Lower lobe of right lung (tissue), 2 donors: ENCODE measurements around the gene PLXNA4. TPM values are rescaled to one million over a fixed set of nuclear protein-coding genes. Genes with fewer than 3 reads are reported as not detected.

Experiments used
- ATAC-seq, 2 donors: fragments of 200-7000 bp; cut with Tn5 transposase; one replicate each; pipeline ENCODE4 v1.9.1; 2020 to 2022; ENCODE audit warnings: mild to moderate bottlenecking in 2 of 2, moderate library complexity in 2 of 2
- DNase-seq: peaks from one replicate; pipeline ENCODE4 v3.0.0-alpha.2; 2020
- H3K27ac ChIP-seq: fragments of 200-600 bp; one replicate; pipeline ENCODE4 v1.8.0; 2022
- H3K27me3 ChIP-seq: fragments of 200-600 bp; one replicate; pipeline ENCODE4 v1.8.0; 2022; ENCODE audit warnings: low read depth
- H3K36me3 ChIP-seq: fragments of 200-600 bp; one replicate; pipeline ENCODE4 v1.8.0; 2022; ENCODE audit warnings: mild to moderate bottlenecking
- H3K4me1 ChIP-seq: fragments of 200-600 bp; one replicate; pipeline ENCODE4 v1.8.0; 2022
- H3K4me3 ChIP-seq: fragments of 200-600 bp; one replicate; pipeline ENCODE4 v1.8.0; 2022; ENCODE audit warnings: mild to moderate bottlenecking
- H3K9me3 ChIP-seq: fragments of 200-600 bp; one replicate; pipeline ENCODE4 v1.8.0; 2022
- CTCF ChIP-seq: fragments of 200-600 bp; IDR thresholded peaks from one replicate; pipeline ENCODE4 v1.8.0; 2022; ENCODE audit warnings: antibody characterized with exemption, mild to moderate bottlenecking
- intact Hi-C: fragments of 100-400 bp; cut with DNase I; formaldehyde crosslinking; loops from one replicate; pipeline ENCODE4 v1.11.0; 2022
- total RNA-seq: library from RNA; stranded (reverse); fragmentation: NEBNext Ultra II Directional; extraction: Animal tissue kit (Norgen Biotek cat#: 25700); gene quantifications from one replicate; pipeline ENCODE4 v1.2.1, GENCODE V29; 2021
- donor health status: DM: no; HTN: yes; CAD: no; lungs with severe emphysema.

Gene PLXNA4
- total RNA-seq, 1 donor from 2014 or later: 4.3 TPM

GRCh38 chr7:132105096-132105495 is 471.2 kb downstream of the PLXNA4 start:
- Histone ChIP-seq H3K27ac (no peak overlapping the region), H3K9me3 (no peaks in the 10 kb centered on the region), H3K4me3 (no peak overlapping the region), H3K4me1 (no peaks in the 10 kb centered on the region), H3K36me3 (no peaks in the 10 kb centered on the region), H3K27me3 (peaks cover 6% of the 10 kb centered on the region)
- DNase-seq (no peak), ATAC-seq (no peak)
- intact Hi-C loops: no loop called here
- TF ChIP-seq CTCF: no peak

DNA sequence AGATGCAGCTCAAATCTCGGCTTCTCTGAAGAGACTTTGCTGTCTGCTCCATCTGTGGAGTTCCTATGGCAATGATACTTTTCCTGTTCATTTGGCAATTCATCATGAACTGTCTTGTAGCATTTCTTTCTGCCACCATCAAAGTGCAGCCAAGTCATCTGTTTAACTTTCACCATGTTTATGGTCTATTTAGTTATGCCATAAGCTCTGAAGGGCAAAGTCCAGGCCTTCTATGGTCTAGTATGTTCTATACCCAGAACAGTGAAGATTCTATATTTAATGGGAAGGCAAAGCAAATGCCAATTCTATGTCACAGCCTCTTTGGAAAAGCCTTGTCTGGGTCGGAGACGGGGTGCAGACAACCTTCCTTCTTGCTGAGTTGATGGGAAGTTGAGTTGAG is 472.6 kb downstream of the PLXNA4 start:
- no peak for TF ChIP-seq CTCF
- Histone ChIP-seq H3K36me3 (no peaks in the 10 kb centered on the region), H3K27ac (no peak overlapping the region), H3K4me3 (no peak overlapping the region), H3K9me3 (no peaks in the 10 kb centered on the region), H3K4me1 (no peaks in the 10 kb centered on the region), H3K27me3 (peaks cover 6% of the 10 kb centered on the region)
- intact Hi-C loops: no loop called here
- ATAC-seq (no peak), DNase-seq (no peak)

- TF ChIP-seq CTCF: no peak
- H3K27me3 ChIP-seq: peaks cover 6% of the 10 kb centered on the region
- H3K4me1 ChIP-seq: no peaks in the 10 kb centered on the region
- H3K4me3 ChIP-seq: no peak overlapping the region
- no peak for ATAC-seq
- H3K36me3 ChIP-seq: no peaks in the 10 kb centered on the region
- H3K27ac ChIP-seq: no peak overlapping the region
- intact Hi-C loops: no loop called here
- H3K9me3 ChIP-seq: no peaks in the 10 kb centered on the region
- no peak for DNase-seq
Observed at GRCh38 chr7:132102942-132103341, 473.3 kb downstream of the PLXNA4 start.

GRCh38 chr7:132102391-132102790 is 473.9 kb downstream of the PLXNA4 start:
- intact Hi-C loops: no loop called here
- Histone ChIP-seq H3K4me3 (no peak overlapping the region), H3K4me1 (no peaks in the 10 kb centered on the region), H3K36me3 (no peaks in the 10 kb centered on the region), H3K27me3 (peaks cover 6% of the 10 kb centered on the region), H3K9me3 (no peaks in the 10 kb centered on the region), H3K27ac (no peak overlapping the region)
- no peak for DNase-seq
- no peak for TF ChIP-seq CTCF
- no peak for ATAC-seq

DNA sequence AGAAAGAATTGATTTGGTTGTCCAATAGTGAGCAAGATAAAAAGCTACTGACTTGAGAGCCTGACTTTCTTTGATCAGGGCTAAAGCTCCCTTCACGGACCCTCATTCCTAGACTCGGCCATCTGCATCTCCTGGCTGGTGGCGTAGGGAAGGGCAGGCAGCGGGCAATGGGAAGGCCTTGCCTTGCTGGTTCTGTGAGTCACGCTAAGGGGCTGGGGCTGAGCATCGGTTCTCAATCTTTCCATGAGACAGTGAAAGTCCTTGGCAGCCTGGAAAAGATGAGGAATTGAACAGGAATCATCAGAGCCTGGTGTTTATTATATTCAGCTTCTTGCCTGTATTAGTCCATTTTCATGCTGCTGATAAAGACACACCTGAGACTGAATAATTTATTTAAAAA is 475.3 kb downstream of the PLXNA4 start:
- no peaks in the 10 kb centered on the region for H3K9me3 ChIP-seq
- no peak for DNase-seq
- ATAC-seq: no peak
- no peak overlapping the region for H3K4me3 ChIP-seq
- H3K4me1 ChIP-seq: no peaks in the 10 kb centered on the region
- TF ChIP-seq CTCF: no peak
- H3K36me3 ChIP-seq: no peaks in the 10 kb centered on the region
- intact Hi-C loops: no loop called here
- H3K27ac ChIP-seq: no peak overlapping the region
- H3K27me3 ChIP-seq: no peaks in the 10 kb centered on the region

DNA sequence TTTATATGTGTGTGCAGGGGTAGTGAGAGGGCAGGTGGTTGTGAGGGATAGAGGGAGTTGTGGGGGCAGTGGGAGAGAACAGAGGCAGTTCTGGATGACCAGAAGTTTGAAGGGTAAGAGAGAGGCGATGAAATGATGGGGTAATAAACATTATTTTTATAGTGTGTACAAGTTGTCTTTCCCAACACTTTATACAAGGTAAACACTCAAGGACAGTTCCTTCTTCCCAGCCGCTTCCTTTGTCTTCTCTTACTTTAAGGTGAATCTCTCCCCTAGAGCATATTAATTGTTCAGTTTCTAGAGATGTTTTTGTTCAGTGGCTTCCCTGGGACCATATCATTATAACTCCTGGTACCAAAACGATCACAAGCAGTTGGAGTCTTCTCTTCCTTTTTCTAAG is 475.8 kb downstream of the PLXNA4 start:
- no peak for DNase-seq

More for the DNA sequence above, 475.8 kb downstream of the PLXNA4 start:
- no peak for ATAC-seq
- intact Hi-C loops: no loop called here
- Histone ChIP-seq H3K27me3 (no peaks in the 10 kb centered on the region), H3K4me3 (no peak overlapping the region), H3K27ac (no peak overlapping the region), H3K36me3 (no peaks in the 10 kb centered on the region), H3K4me1 (no peaks in the 10 kb centered on the region), H3K9me3 (no peaks in the 10 kb centered on the region)
- TF ChIP-seq CTCF: no peak
